Endothelial cell of umbilical vein (primary cell): ENCODE results near the gene LUC7L2. TPM values are rescaled to one million over a fixed set of nuclear protein-coding genes. Genes with fewer than 3 reads are reported as not detected.

Experiments used
- BruUV-seq: library from RNA; stranded (reverse); fragments of 400-500 nt; replicated peaks from 2 replicates; lab custom pipeline; 2021; lab: Mats Ljungman, UMichigan
- CTCF ChIA-PET: fragments of 300-600, 350-600 bp; sonication (Branson Sonifier 250); formaldehyde crosslinking; loops from one replicate; lab custom pipeline; 2021; ENCODE audit warnings: antibody characterized with exemption, inconsistent platforms; lab: Charles Lee
- POLR2A ChIA-PET: fragments of 300-600, 350-600 bp; sonication (Branson Sonifier 250); formaldehyde crosslinking; loops from one replicate; lab custom pipeline; 2021; ENCODE audit warnings: antibody characterized with exemption, inconsistent platforms; lab: Charles Lee
- DNase-seq: peaks from one replicate; pipeline ENCODE4 v3.0.0-alpha.2; 2011; ENCODE audit warnings: low read depth, low spot score
- FAIRE-seq: peaks from 2 replicates; lab custom pipeline; 2011; peaks lifted over from hg19 to GRCh38; lab: Jason Lieb, UNC
- H2AFZ ChIP-seq: 2 replicates; pipeline ENCODE4 v1.6.0; 2012; ENCODE audit warnings: low read depth, low read length, control low read depth, inconsistent platforms
- H3K27ac ChIP-seq: 2 replicates; pipeline ENCODE4 v1.5.1; 2011; ENCODE audit warnings: low read depth, mild to moderate bottlenecking, control low read depth, low read length, moderate library complexity; ENCODE audit not compliant: insufficient read depth
- H3K27me3 ChIP-seq, 2 experiments: 2 replicates each; pipeline versions ENCODE4 v1.6.0 to v1.6.1; 2011; ENCODE audit warnings: low read length in 2 of 2, mixed read lengths in 1 of 2; ENCODE audit not compliant: control insufficient read depth in 2 of 2, insufficient read depth in 2 of 2
- H3K36me3 ChIP-seq, 2 experiments: 2 replicates in 1 of 2; 3 replicates in 1 of 2; pipeline ENCODE4 v1.5.1; 2011; ENCODE audit warnings: low read length in 2 of 2, mild to moderate bottlenecking in 1 of 2, moderate library complexity in 1 of 2; ENCODE audit not compliant: control insufficient read depth in 2 of 2, insufficient read depth in 2 of 2; ENCODE audit errors: extremely low read depth in 1 of 2
- H3K4me1 ChIP-seq: 3 replicates; pipeline ENCODE4 v1.5.1; 2011; ENCODE audit warnings: mild to moderate bottlenecking, low read length; ENCODE audit not compliant: control insufficient read depth, insufficient read depth; ENCODE audit errors: extremely low read depth
- H3K4me2 ChIP-seq: 2 replicates; pipeline ENCODE4 v1.6.1; 2011; ENCODE audit warnings: low read length, control low read depth, mixed read lengths; ENCODE audit not compliant: insufficient read depth
- H3K4me3 ChIP-seq, 3 experiments: fragments of 200-600 bp in 1 of 3; sonication (generic), shearing (Covaris generic) in 1 of 3; replicated peaks in 1 of 3; 2 replicates each; pipeline ENCODE4 v1.5.1; 2011 to 2016; ENCODE audit warnings: control low read depth in 3 of 3, low read length in 3 of 3, mild to moderate bottlenecking in 2 of 3, inconsistent platforms in 1 of 3, low read depth in 1 of 3, moderate library complexity in 1 of 3; ENCODE audit not compliant: insufficient read depth in 1 of 3
- H3K79me2 ChIP-seq: 2 replicates; pipeline ENCODE4 v1.6.0; 2012; ENCODE audit warnings: low read length, inconsistent platforms; ENCODE audit not compliant: control insufficient read depth, insufficient read depth
- H3K9ac ChIP-seq: replicated peaks from 2 replicates; pipeline ENCODE3; 2011; ENCODE audit warnings: low read length, control low read depth; ENCODE audit not compliant: insufficient read depth; ENCODE audit errors: extremely low read depth
- H3K9me1 ChIP-seq: replicated peaks from 3 replicates; pipeline ENCODE4 v1.6.0; 2011; ENCODE audit warnings: mild to moderate bottlenecking, low read length; ENCODE audit not compliant: control insufficient read depth, insufficient read depth; ENCODE audit errors: extremely low read depth
- H3K9me3 ChIP-seq: replicated peaks from 2 replicates; pipeline ENCODE4 v1.5.1; 2012; ENCODE audit warnings: low read length, inconsistent platforms; ENCODE audit not compliant: control insufficient read depth, insufficient read depth
- H4K20me1 ChIP-seq: replicated peaks from 2 replicates; pipeline ENCODE3; 2011; ENCODE audit warnings: mild to moderate bottlenecking, low read length; ENCODE audit not compliant: control insufficient read depth, insufficient read depth; ENCODE audit errors: extremely low read depth
- CTCF ChIP-seq, 2 donors: IDR thresholded peaks; 1 replicate in 1 of 2; 2 replicates in 1 of 2; pipeline ENCODE4 v1.5.1; 2011; ENCODE audit warnings: low read length in 2 of 2, mild to moderate bottlenecking in 2 of 2, moderate library complexity in 2 of 2, control low read depth in 1 of 2, inconsistent platforms in 1 of 2, low read depth in 1 of 2; ENCODE audit not compliant: insufficient read depth in 1 of 2; ENCODE audit errors: extremely low read depth in 1 of 2
- EZH2 ChIP-seq: IDR thresholded peaks from 2 replicates; pipeline ENCODE4 v1.6.1; 2012; ENCODE audit warnings: borderline replicate concordance, low read depth, mild to moderate bottlenecking, moderate library complexity, low read length, inconsistent platforms; ENCODE audit not compliant: severe bottlenecking
- FOS ChIP-seq: IDR thresholded peaks from 2 replicates; pipeline ENCODE4 v1.6.1; 2011; ENCODE audit warnings: mild to moderate bottlenecking, low read length, moderate library complexity, borderline replicate concordance; ENCODE audit not compliant: insufficient read depth
- GATA2 ChIP-seq: IDR thresholded peaks from 2 replicates; pipeline ENCODE4 v1.7.0; 2011; ENCODE audit warnings: low read depth, mild to moderate bottlenecking, moderate library complexity, mixed read lengths, low read length; ENCODE audit not compliant: insufficient read length, insufficient read depth
- JUN ChIP-seq: IDR thresholded peaks from 2 replicates; pipeline ENCODE4 v1.6.1; 2011; ENCODE audit warnings: borderline replicate concordance, low read depth; ENCODE audit not compliant: insufficient read length, insufficient read depth
- MAX ChIP-seq: IDR thresholded peaks from 2 replicates; pipeline ENCODE4 v1.6.1; 2011; ENCODE audit not compliant: insufficient read depth, insufficient read length
- MYC ChIP-seq: IDR thresholded peaks from one replicate; pipeline ENCODE4 v1.6.1; 2011; ENCODE audit warnings: mild to moderate bottlenecking, low read depth, low read length
- POLR2A ChIP-seq: IDR thresholded peaks from 2 replicates; pipeline ENCODE4 v1.6.1; 2012; ENCODE audit warnings: low read depth, mild to moderate bottlenecking, control low read depth, low read length
- POLR2AphosphoS5 ChIP-seq: IDR thresholded peaks from 2 replicates; pipeline ENCODE4 v1.6.1; 2012; ENCODE audit warnings: low read depth, mild to moderate bottlenecking, control low read depth, low read length, moderate library complexity; ENCODE audit not compliant: insufficient read depth
- dilution Hi-C: fragments of 300-500 bp; cut with MboI; formaldehyde crosslinking; loops from one replicate; pipeline ENCODE4 v1.15.0; 2019; ENCODE audit warnings: low sequenced_read_pairs; ENCODE audit not compliant: extremely low pct_ligation_motif_present
- intact Hi-C: fragments of 100-400 bp; cut with micrococcal nuclease; formaldehyde crosslinking; loops from one replicate; pipeline ENCODE4 v1.10.0; 2022
- polyA plus RNA-seq, 4 experiments: library from polyadenylated mRNA; depleted of rRNA in 3 of 4; stranded (reverse) in 3 of 4; unstranded in 1 of 4; fragments of >200 nt; gene quantifications; 2 replicates each; pipeline versions ENCODE4 v1.2.1 to v1.2.3, GENCODE V29; 2011 to 2012; ENCODE audit warnings: missing spikeins in 1 of 4
- total RNA-seq: library from RNA; stranded (reverse); gene quantifications from 2 replicates; pipeline ENCODE4 v1.2.3, GENCODE V29; 2021

The LUC7L2 gene
- total and polyA plus RNA-seq, 2 donors (not counting 3 experiments of a cell fraction or from before 2014, with no cell fraction given): 28.0 to 85.8 TPM

- BruUV-seq: no TSS peak
- FAIRE-seq: no peak
- no peaks in the 10 kb centered on the region for H3K27me3 ChIP-seq
- H2AFZ ChIP-seq: no peak overlapping the region
- no peak overlapping the region for H3K4me2 ChIP-seq
- H3K79me2 ChIP-seq: peaks cover 55% of the 10 kb centered on the region
- no peaks in the 10 kb centered on the region for H3K9me3 ChIP-seq
- CTCF ChIA-PET: no interaction called here
- TF ChIP-seq EZH2 (no peak), MAX (no peak), GATA2 (no peak), MYC (no peak), POLR2AphosphoS5 (no peak), POLR2A (no peak), CTCF (IDR thresholded peaks at IDR 0.05; ENCODE audit: extremely low read depth in 1 of 2, insufficient read depth in 1 of 2, low read depth in 1 of 2, low read length in 2 of 2) (no peak), FOS (no peak), JUN (no peak)
- DNase-seq: no peak
- no peaks in the 10 kb centered on the region for H3K4me1 ChIP-seq
- H4K20me1 ChIP-seq: peaks cover 5% of the 10 kb centered on the region
- no peak overlapping the region for H3K4me3 ChIP-seq
- no peaks in the 10 kb centered on the region for H3K9me1 ChIP-seq
- peaks cover 4 to 6% of the 10 kb centered on the region in 2 experiments for H3K36me3 ChIP-seq
- H3K9ac ChIP-seq: no peak overlapping the region
- POLR2A ChIA-PET: no interaction called here
- dilution Hi-C loops (no loop called here), intact Hi-C loops (no loop called here)
- H3K27ac ChIP-seq: no peak overlapping the region
Measured at GRCh38 chr7:139397192-139397591, 37.5 kb downstream of the LUC7L2 start.
